Thyroid gland (tissue), 4 donors: ENCODE data around the gene EIF5A2.

Experiments used
- CTCF ChIP-seq, 6 experiments: fragments of 200-600 bp in 3 of 6; fragments of 450-650 bp in 3 of 6; sonication (generic) in 3 of 6; IDR thresholded peaks; one replicate each; pipeline ENCODE4 v1.5.1; 2016 to 2019; ENCODE audit warnings: antibody characterized with exemption in 6 of 6, mild to moderate bottlenecking in 2 of 6, inconsistent platforms in 1 of 6, moderate library complexity in 1 of 6
- POLR2A ChIP-seq, 2 donors: fragments of 450-650 bp; IDR thresholded peaks; one replicate each; pipeline ENCODE4 v1.6.1; 2017; ENCODE audit warnings: antibody characterized with exemption in 2 of 2, mild to moderate bottlenecking in 2 of 2, moderate library complexity in 1 of 2

- no peak for TF ChIP-seq CTCF (IDR thresholded peaks at IDR 0.05)
- no peak for TF ChIP-seq POLR2A (IDR thresholded peaks at IDR 0.05)
Observed at GRCh38 chr3:170905862-170906261, 2.6 kb downstream of the EIF5A2 start.
